Measurements from ENCODE around the gene TMEM141.

The TMEM141 gene

GRCh38 chr9:136803551-136804508 lies 12.7 kb downstream of the TMEM141 start:
- TF ChIP-seq, protein P1, sequence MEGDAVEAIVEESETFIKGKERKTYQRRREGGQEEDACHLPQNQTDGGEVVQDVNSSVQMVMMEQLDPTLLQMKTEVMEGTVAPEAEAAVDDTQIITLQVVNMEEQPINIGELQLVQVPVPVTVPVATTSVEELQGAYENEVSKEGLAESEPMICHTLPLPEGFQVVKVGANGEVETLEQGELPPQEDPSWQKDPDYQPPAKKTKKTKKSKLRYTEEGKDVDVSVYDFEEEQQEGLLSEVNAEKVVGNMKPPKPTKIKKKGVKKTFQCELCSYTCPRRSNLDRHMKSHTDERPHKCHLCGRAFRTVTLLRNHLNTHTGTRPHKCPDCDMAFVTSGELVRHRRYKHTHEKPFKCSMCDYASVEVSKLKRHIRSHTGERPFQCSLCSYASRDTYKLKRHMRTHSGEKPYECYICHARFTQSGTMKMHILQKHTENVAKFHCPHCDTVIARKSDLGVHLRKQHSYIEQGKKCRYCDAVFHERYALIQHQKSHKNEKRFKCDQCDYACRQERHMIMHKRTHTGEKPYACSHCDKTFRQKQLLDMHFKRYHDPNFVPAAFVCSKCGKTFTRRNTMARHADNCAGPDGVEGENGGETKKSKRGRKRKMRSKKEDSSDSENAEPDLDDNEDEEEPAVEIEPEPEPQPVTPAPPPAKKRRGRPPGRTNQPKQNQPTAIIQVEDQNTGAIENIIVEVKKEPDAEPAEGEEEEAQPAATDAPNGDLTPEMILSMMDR (conservative IDR thresholded peaks at IDR 0.05): no peak
- peak overlapping the region; percentile 99 for H3K27ac ChIP-seq

DNA sequence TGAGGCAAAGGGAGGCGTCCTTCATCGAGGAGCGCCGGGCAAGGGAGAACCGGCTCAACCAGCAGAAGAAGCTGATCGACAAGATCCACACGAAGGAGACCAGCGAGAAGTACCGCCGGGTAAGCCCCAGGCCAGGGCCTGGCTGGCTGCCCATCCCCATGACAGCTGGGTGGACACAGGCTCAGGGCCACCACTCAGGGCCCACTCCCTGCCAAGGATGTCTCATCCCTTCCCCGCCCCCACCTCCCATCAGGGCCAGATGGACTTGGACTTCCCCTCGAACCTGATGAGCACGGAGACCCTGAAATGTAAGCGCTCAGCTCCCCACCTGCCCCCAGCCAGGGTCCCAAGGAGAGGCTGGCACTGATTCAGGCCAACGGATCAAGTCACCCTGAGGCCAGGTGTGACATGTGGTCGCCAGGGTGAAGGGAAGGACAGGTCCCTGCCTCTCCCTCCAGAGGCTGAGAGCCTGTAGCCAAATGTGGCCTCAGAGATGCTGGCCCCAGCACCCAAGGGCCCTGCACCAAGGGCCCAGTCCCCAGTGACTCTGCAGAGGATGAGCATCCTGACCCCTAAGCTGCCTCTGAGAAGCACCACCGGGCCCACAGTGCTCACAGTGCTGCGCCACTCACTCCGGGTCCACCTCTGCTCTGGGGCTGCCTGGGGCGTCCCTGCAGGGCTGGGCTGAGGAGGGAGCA lies 13.5 kb downstream of the TMEM141 start:
- H3K27ac ChIP-seq: peak overlapping the region; percentile 99
- TF ChIP-seq, protein P1 (conservative IDR thresholded peaks at IDR 0.05): no peak

DNA sequence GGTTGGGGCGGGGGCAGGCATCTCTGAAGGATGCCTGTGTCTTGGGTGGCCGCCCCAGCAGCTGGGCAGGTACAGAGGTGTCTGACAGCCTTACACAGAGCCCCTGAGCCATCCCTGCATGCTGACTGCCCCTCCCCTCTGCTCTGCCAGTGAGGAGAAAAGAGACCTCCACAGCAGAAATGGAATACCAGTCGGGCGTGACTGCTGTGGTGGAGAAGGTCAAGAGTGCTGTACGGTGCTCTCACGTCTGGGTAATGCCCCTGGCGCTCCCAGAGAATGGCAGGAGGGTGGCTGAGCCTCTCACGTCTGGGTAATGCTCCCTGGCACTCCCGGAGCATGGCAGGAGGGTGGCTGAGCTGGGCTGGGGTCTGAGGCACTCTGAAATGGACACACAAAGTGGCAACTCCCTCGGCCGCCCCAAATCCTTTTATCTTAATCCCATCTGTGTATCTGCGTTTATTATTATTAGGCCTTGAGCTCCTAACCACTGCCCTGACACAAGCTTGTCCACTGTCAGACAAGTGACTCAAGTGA lies 14.1 kb downstream of the TMEM141 start:
- peak overlapping the region; percentile 99 for H3K27ac ChIP-seq
- TF ChIP-seq, protein P1 (conservative IDR thresholded peaks at IDR 0.05): no peak

GRCh38 chr9:136806067-136806466 lies 14.9 kb downstream of the TMEM141 start:
- TF ChIP-seq, protein P1 (conservative IDR thresholded peaks at IDR 0.05): no peak
- H3K27ac ChIP-seq: peak overlapping the region; percentile 99

- TF ChIP-seq, protein P1 (conservative IDR thresholded peaks at IDR 0.05): no peak
- H3K27ac ChIP-seq: peak overlapping the region; percentile 99
Measured at GRCh38 chr9:136806631-136807201, 15.6 kb downstream of the TMEM141 start.

DNA sequence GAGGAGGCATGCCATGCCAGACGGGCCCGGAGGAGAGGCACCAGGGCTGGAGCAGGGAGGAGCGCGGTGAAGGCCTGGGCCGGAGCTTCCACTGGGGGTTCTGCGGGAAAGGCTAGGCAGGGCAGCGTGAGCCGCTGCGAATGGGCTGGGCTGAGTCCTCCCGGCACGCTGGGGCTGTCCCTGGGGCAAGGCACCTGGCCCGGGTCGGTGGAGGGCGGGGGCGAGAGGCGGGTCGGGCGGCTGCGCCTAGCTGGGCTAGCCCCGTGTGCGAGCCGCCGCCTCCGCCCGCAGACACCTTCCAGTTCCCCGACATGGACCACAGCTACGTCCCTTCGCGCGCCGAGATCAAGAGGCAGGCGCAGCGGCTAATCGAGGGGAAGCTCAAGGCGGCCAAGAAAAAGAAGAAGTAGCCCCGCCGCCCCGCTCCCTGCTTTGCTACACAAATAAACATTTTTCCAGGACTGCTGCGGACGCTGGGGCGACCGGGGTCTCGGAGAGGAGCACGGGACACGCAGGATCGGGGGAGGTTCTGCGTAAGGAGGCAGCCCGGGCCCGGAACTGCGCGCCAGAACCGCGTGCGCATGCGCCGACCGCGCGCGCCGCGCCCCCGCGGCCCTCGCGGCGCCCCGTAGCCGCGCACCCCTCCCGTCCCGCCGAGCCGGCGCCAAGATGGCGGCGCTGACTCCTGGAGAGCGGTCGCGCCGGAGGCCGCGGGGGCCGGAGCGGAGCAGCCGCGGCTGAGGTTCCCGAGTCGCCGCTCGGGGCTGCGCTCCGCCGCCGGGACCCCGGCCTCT lies 16.3 kb downstream of the TMEM141 start, which contains the start of gene RABL6:
RABL6 (plus strand) TSS at position 668 of the 794 bp plus-strand sequence. CDS start 249 bp downstream, outside the sequence.
- peak within 1 kb of the TSS; percentile 99 for H3K27ac ChIP-seq
- TF ChIP-seq, protein P1 (conservative IDR thresholded peaks at IDR 0.05): no peak

All from VCaP (cell line).